Right ventricle myocardium inferior (tissue), 1 donor: Measurements from ENCODE around the gene GPATCH2. TPM values are rescaled to one million over a fixed set of nuclear protein-coding genes. Genes with fewer than 3 reads are reported as not detected.

Source experiments
- ATAC-seq: fragments of 200-7000 bp; cut with Tn5 transposase; one replicate; pipeline ENCODE4 v1.9.1; 2020; ENCODE audit warnings: mild to moderate bottlenecking, moderate library complexity
- DNase-seq: peaks from one replicate; pipeline ENCODE4 v3.0.0; 2021; ENCODE audit errors: missing footprints
- intact Hi-C: fragments of 100-400 bp; cut with DNase I; formaldehyde crosslinking; loops from one replicate; pipeline ENCODE4 v1.11.0; 2022
- total RNA-seq: library from RNA; stranded (reverse); fragmentation: NEBNext Ultra II Directional; extraction: Animal tissue kit (Norgen Biotek cat#: 25700); gene quantifications from one replicate; pipeline ENCODE4 v1.2.1, GENCODE V29; 2021
- donor health status: DM: no; HTN: yes; CAD: no; lungs with severe emphysema.

The GPATCH2 gene
- total RNA-seq, 1 donor from 2014 or later: 6.0 TPM

- no peak for DNase-seq
- ATAC-seq: no peak
- intact Hi-C loops: no loop called here
These were observed 158.0 kb downstream of the GPATCH2 start for GRCh38 chr1:217472915-217473314.

DNA sequence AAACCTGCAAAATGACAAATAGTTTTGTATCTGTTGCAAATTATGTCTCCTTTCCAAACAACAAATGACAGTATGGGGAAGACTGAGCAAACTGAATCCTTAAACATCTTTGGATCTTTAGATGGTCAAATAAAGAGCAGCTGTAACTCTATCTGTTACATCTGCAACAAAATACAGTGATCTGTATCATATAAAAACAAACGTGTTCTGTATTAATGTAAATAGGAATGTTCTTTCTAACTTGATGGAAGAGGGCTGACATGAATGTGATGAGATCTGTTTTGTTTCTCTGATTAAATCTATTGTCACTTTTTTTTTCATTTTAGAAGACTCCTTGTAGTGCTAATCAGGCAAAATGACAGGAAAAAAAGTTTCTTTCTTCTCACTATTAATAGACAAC, 159.5 kb downstream of the GPATCH2 start:
- intact Hi-C loops: no loop called here
- ATAC-seq (no peak), DNase-seq (no peak)

DNA sequence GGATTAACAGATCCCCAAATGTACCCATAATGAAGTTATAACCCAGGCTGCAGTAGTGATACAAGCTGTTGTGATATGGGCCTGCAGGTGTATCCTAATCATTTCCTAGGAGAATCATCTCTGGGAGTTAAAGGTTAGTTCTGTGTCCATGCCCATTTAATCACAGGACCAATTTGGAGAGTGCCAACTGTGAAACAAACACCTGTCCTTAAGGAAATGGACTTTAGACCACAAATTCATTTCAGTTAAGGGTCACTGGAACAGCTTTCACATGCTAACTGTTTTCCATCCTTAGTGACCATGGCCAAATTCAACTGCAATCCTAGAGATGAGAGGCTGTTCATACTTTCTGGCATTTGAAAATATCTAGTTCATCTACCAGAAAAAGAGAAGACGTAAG, 160.9 kb downstream of the GPATCH2 start:
- intact Hi-C loops: no loop called here
- ATAC-seq (no peak), DNase-seq (no peak)

- DNase-seq (no peak), ATAC-seq (no peak)
- intact Hi-C loops: no loop called here
These were observed 165.8 kb downstream of the GPATCH2 start for GRCh38 chr1:217465102-217465501.

DNA sequence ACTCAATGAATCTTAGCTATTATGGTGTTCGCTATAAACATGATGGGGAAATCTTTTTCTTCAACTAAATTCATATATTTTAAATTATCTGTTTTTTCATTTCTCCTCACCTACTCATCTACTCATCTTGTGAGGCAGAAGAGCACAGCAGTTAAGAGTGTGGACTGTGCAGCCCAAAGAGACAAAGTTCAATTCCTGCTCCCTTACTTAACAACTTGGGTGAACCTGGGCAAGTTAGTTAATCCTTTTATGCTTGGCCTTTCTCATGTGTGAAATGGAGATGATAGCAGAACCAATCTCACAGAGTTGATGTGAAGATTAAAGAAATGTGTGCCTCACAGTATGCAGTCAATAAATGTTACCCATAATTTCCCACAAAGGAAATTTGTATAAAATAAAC, 168.2 kb downstream of the GPATCH2 start:
- ATAC-seq (no peak), DNase-seq (no peak)
- intact Hi-C loops: no loop called here

DNA sequence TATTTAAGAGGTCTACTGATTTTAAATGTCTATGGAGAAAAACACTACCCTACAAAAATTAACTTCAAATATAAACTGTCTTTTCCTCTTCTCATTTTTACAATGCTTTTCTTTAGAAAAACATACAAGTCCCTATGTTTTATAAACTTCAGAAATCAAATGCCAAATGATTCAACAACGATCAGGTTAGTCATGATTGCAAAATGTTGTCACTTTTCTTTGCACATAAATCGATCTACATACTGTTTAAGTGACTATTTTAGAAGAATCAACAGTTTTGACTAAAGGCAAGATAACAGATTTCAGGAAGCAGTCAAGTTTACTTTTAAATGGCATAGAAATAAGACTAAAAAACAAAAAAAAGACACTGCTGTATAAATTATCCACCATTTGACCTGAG, 168.7 kb downstream of the GPATCH2 start:
- no peak for DNase-seq
- no peak for ATAC-seq
- intact Hi-C loops: no loop called here

GRCh38 chr1:217457016-217457415, 173.9 kb downstream of the GPATCH2 start:
- no peak for ATAC-seq
- intact Hi-C loops: no loop called here
- DNase-seq: no peak

DNA sequence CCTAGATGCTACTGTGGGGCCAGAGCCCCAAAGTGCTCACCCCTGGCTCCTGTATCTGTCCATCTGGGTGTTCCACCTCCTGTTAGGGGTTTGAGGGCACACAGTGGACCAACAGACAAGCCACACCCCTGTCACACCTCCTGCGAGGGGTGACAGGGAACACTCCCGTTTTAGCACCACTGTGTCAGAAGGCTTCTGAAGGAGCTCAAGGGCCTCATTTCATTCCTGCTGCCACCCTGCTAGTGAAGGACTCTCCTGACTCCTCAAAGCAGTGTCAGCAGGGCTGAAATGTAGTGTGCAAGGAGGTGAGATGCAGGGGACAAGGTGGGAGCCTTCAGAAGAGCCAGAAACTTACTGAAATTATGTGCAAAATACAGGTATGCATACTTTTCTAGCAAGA, 174.6 kb downstream of the GPATCH2 start:
- no peak for DNase-seq
- intact Hi-C loops: no loop called here
- peak; percentile 64 for ATAC-seq

DNA sequence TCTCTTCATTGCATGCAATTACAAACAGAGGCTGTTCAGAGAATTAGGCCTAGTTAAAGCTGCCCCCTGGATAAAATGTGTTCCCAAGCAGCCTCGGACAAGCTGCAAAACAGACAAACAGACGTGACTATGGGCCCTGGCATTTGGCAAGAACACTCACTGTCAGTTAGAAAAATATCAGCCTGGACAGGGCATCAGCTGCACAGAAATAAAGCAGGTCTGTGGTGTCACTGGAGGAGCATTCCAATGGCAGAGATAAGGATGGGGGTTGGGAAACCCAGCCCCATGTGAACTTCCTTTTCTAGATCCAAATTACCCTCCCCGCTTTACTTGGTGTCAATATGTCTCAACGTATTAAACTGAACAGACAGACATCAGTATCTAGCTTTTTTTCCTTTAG, 177.1 kb downstream of the GPATCH2 start:
- no peak for DNase-seq
- intact Hi-C loops: loop anchor here (5.0 kb wide), 1 partner anchor 73 kb away; no protein-coding TSS in a partner anchor
- peak; percentile 94 for ATAC-seq

DNA sequence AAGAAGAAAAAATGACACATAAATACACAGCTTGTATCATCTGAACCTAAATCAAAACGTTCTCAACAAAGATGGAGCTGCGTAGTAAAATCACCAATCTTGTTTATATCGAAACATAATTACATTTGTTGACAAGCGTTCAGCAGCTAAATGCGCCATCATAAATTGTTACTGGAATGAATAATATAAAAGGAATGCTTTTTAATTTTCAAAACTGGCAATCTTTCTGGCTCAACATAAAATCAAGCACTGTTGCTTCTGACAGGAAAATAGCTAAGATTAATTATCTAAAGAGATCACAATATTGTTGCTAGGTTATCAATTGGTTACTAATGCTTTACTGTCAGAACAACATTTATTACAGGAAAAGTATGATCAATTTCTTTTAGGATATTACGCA, 181.5 kb downstream of the GPATCH2 start:
- no peak for ATAC-seq

GRCh38 chr1:217443845-217444244, 187.0 kb downstream of the GPATCH2 start:
- ATAC-seq (no peak), DNase-seq (no peak)
- intact Hi-C loops: no loop called here

More for the DNA sequence above, 181.5 kb downstream of the GPATCH2 start:
- intact Hi-C loops: no loop called here
- DNase-seq: no peak

DNA sequence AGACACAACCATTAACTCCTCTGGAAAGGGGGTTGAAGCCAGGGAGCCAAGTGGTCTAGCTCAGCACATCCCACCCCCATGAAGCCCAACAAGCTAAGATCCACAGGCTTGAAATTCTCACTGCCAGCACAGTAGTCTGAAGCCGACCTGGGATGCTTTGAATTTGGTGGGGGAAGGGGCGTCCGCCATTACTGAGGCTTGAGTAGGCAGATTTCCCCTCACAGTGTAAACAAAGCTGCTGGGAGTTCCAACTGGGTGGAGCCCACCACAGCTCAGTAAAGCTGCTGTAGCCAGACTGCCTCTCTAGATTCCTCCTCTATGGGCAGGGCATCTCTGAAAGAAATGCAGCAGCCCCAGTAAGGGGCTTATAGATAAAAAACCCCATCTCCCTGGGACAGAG, 193.5 kb downstream of the GPATCH2 start:
- ATAC-seq (no peak), DNase-seq (no peak)
- intact Hi-C loops: no loop called here

- ATAC-seq (no peak), DNase-seq (no peak)
- intact Hi-C loops: no loop called here
These were observed 195.7 kb downstream of the GPATCH2 start for GRCh38 chr1:217435204-217435603.

GRCh38 chr1:217433664-217434063, 197.2 kb downstream of the GPATCH2 start:
- ATAC-seq (no peak), DNase-seq (no peak)
- intact Hi-C loops: no loop called here

DNA sequence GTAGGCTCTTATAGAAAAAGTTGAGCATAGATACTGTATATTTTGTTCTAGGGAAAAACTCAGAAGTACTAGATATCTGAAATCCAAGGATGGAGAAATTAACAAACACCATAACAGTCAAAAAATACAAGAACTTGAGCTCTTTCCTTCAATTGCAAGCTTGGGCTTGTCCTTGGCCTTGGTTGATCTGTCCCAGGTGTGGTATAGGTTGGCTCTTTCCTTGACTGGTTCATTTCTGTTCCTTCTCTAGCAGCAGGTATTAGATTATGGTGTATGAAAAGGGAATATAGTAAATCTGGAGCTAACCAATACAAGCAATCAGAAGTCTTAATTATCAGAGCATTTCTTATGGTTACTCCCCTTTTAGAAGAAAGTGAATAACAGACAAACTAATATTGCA, 198.6 kb downstream of the GPATCH2 start:
- DNase-seq: no peak
- ATAC-seq: no peak
- intact Hi-C loops: no loop called here

DNA sequence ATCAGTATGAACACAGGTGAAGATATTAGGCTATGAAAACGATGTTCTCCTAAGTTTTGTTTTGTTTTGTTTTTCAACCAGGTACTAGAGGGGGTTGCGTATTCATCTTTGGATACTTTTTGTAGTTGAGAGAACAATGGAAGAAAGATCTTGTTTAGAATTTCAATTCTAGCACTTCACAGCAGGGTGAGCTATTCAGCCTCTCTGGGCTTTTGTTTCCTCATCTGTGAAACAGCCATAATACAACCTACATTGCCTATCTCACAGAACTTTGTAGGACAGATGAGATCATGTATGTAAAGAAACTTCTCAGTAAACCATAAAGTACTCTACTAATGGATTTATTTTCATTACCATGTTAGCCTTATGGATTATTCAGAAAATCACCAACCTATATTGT, 199.5 kb downstream of the GPATCH2 start:
- intact Hi-C loops: no loop called here
- ATAC-seq: no peak
- DNase-seq: no peak

DNA sequence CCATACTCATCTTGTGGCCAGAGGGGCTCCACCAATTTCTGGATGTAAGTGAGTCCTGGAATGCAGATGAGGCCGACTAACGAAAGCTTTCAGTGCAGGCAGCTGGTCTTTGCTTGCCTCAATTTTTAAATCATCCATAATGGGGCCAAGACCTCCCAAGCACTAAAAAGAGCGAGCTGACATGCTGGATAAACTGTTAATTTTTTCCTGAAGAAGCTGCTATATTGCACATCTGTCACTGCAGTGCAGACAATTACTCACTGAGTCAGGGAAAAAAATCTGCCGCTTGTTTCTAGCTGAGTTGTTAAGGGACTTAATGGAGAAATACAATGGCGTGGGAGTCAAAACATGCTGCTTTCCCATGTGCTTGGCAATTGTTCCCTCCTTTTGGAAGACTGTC, 205.5 kb downstream of the GPATCH2 start:
- intact Hi-C loops: no loop called here
- no peak for DNase-seq
- ATAC-seq: peak; percentile 42

- intact Hi-C loops: no loop called here
- ATAC-seq: no peak
- DNase-seq: no peak
These were observed 211.7 kb downstream of the GPATCH2 start for GRCh38 chr1:217419194-217419551.

GRCh38 chr1:217418269-217419193, 212.4 kb downstream of the GPATCH2 start:
- intact Hi-C loops: no loop called here
- DNase-seq (no peak), ATAC-seq (no peak)

GRCh38 chr1:217417363-217417762, 213.5 kb downstream of the GPATCH2 start:
- DNase-seq (no peak), ATAC-seq (no peak)
- intact Hi-C loops: no loop called here

GRCh38 chr1:217407534-217408001, 223.3 kb downstream of the GPATCH2 start:
- ATAC-seq (no peak), DNase-seq (peak; percentile 28)
- intact Hi-C loops: no loop called here
